Measurements from ENCODE around the gene ARL15. TPM values are rescaled to one million over a fixed set of nuclear protein-coding genes. Genes with fewer than 3 reads are reported as not detected.

The ARL15 gene
- total and polyA plus RNA-seq, 2 donors (not counting 3 experiments of a cell fraction or from before 2014, with no cell fraction given), result 11.9 to 24.4 TPM

DNA sequence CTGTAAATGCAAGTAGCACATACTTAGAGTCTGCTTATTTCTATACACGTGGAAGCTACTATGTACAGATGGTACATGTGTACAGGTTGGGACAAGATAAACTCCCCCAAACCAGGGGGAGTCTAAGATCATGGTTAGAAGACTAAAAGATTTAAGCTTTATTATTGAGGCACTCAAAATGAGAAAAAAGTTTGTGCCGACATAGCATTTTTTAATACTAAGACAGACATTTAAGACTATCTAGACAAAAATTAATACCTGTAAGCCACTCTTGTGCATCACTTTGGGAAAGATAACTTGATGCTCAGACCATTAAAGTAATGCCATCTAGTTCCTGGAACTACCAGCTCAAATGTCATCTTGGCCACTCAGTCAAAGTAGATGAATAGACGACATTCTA lies 279.4 kb downstream of the ARL15 start:
- BruUV-seq (replicated peaks), result no TSS peak

More for the DNA sequence above, 279.4 kb downstream of the ARL15 start:
- no peaks in the 10 kb centered on the region for H3K4me1 ChIP-seq (ENCODE audit: control insufficient read depth, extremely low read depth, insufficient read depth, low read length)
- FAIRE-seq, result no peak
- no peaks in the 10 kb centered on the region for H3K36me3 ChIP-seq (ENCODE audit: control insufficient read depth in 2 of 2, extremely low read depth in 1 of 2, insufficient read depth in 2 of 2, low read length in 2 of 2)
- no peak overlapping the region for H3K4me2 ChIP-seq (ENCODE audit: insufficient read depth, low read length)
- TF ChIP-seq, protein P1, sequence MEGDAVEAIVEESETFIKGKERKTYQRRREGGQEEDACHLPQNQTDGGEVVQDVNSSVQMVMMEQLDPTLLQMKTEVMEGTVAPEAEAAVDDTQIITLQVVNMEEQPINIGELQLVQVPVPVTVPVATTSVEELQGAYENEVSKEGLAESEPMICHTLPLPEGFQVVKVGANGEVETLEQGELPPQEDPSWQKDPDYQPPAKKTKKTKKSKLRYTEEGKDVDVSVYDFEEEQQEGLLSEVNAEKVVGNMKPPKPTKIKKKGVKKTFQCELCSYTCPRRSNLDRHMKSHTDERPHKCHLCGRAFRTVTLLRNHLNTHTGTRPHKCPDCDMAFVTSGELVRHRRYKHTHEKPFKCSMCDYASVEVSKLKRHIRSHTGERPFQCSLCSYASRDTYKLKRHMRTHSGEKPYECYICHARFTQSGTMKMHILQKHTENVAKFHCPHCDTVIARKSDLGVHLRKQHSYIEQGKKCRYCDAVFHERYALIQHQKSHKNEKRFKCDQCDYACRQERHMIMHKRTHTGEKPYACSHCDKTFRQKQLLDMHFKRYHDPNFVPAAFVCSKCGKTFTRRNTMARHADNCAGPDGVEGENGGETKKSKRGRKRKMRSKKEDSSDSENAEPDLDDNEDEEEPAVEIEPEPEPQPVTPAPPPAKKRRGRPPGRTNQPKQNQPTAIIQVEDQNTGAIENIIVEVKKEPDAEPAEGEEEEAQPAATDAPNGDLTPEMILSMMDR (IDR thresholded peaks at IDR 0.05; ENCODE audit: extremely low read depth in 1 of 2, insufficient read depth in 1 of 2, low read depth in 1 of 2, low read length in 2 of 2), result no peak
- TF ChIP-seq GATA2 (IDR thresholded peaks at IDR 0.05; ENCODE audit: insufficient read depth, insufficient read length, low read depth, low read length), result no peak
- TF ChIP-seq MAX (IDR thresholded peaks at IDR 0.05; ENCODE audit: insufficient read depth, insufficient read length), result no peak
- no peak for TF ChIP-seq MYC (IDR thresholded peaks at IDR 0.05; ENCODE audit: low read depth, low read length)
- TF ChIP-seq JUN (IDR thresholded peaks at IDR 0.05; ENCODE audit: borderline replicate concordance, insufficient read depth, insufficient read length, low read depth), result no peak
- H2AFZ ChIP-seq (ENCODE audit: low read depth, low read length), result no peak overlapping the region
- dilution Hi-C loops (cut with MboI; ENCODE audit: extremely low pct_ligation_motif_present, low sequenced_read_pairs) (no loop called here), intact Hi-C loops (cut with micrococcal nuclease) (no loop called here)
- no peak overlapping the region for H3K4me3 ChIP-seq (replicated peaks in 1 of 3; ENCODE audit: insufficient read depth in 1 of 3, low read depth in 1 of 3, low read length in 3 of 3)
- H3K9me3 ChIP-seq (replicated peaks; ENCODE audit: control insufficient read depth, insufficient read depth, low read length), result no peaks in the 10 kb centered on the region
- H3K79me2 ChIP-seq (ENCODE audit: control insufficient read depth, insufficient read depth, low read length), result no peaks in the 10 kb centered on the region
- ChIA-PET POLR2A (no interaction called here), CTCF (interaction anchor here (1.0 kb wide), 1 partner anchor 39 kb away, joined by 3 read pairs; no protein-coding TSS in a partner anchor)
- no peak overlapping the region for H3K9ac ChIP-seq (replicated peaks; ENCODE audit: extremely low read depth, insufficient read depth, low read length)
- no peak overlapping the region for H3K27ac ChIP-seq (ENCODE audit: insufficient read depth, low read depth, low read length)
- H3K27me3 ChIP-seq (ENCODE audit: control insufficient read depth in 2 of 2, insufficient read depth in 2 of 2, low read length in 2 of 2), result no peaks in the 10 kb centered on the region
- DNase-seq (ENCODE audit: low read depth, low spot score), result no peak
- no peaks in the 10 kb centered on the region for H3K9me1 ChIP-seq (replicated peaks; ENCODE audit: control insufficient read depth, extremely low read depth, insufficient read depth, low read length)
- no peaks in the 10 kb centered on the region for H4K20me1 ChIP-seq (replicated peaks; ENCODE audit: control insufficient read depth, extremely low read depth, insufficient read depth, low read length)

All from endothelial cell of umbilical vein (primary cell).